NT2/D1 (cell line): Measurements from ENCODE around the gene BCAS3.

Source experiments
- SUZ12 ChIP-seq: IDR thresholded peaks from 2 replicates; pipeline ENCODE4 v1.6.1; 2011; ENCODE audit not compliant: insufficient read length, insufficient read depth; ENCODE audit errors: extremely low read depth
- YY1 ChIP-seq: IDR thresholded peaks from 2 replicates; pipeline ENCODE4 v1.6.1; 2011; ENCODE audit not compliant: insufficient read length, insufficient read depth
- ZNF274 ChIP-seq: IDR thresholded peaks from 2 replicates; pipeline ENCODE4 v1.6.1; 2011; ENCODE audit warnings: mild to moderate bottlenecking, low read depth, low read length

DNA sequence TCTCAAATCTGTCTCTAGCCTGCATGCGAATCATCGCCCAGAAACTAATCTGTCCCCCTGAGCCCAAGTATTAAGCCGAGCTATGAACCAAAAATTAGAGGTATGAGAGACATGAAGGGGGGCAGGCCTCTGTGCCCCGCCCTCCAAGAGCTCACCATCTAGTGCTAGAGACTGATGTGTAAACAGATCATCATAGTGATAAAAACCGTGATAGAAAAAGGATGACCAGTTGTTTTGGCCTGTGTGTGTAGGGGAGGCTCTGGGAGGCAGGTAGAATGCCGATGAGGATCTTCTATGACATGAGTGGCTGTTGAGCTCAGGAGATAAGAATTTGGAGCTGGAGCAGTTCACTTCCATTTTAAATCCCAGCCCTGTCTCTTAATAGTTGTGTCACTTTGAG lies 632.9 kb downstream of the BCAS3 start:
- TF ChIP-seq YY1 (no peak), SUZ12 (no peak), ZNF274 (no peak)
